ENCODE results near the gene XKR8.

Gene XKR8

GRCh38 chr1:27956761-27957160 lies 3.0 kb upstream of the XKR8 start:
- DNase-seq, result no peak

GRCh38 chr1:27957655-27958054 lies 2.1 kb upstream of the XKR8 start:
- no peak for DNase-seq

GRCh38 chr1:27958513-27958912 lies 1.3 kb upstream of the XKR8 start:
- no peak for DNase-seq

GRCh38 chr1:27960762-27961645 lies 1.2 kb downstream of the XKR8 start:
- no peak for DNase-seq

- no peak for DNase-seq
These were observed 2.0 kb downstream of the XKR8 start for GRCh38 chr1:27961646-27962221.

- DNase-seq, result no peak
These were observed 3.6 kb downstream of the XKR8 start for GRCh38 chr1:27963393-27963792.

GRCh38 chr1:27966402-27967105 lies 6.8 kb downstream of the XKR8 start:
- no peak for DNase-seq

- DNase-seq, result no peak
These were observed 7.5 kb downstream of the XKR8 start for GRCh38 chr1:27967106-27967883.

GRCh38 chr1:27967884-27968466 lies 8.2 kb downstream of the XKR8 start:
- no peak for DNase-seq

GRCh38 chr1:27968692-27969091 lies 8.9 kb downstream of the XKR8 start:
- DNase-seq, result no peak

- DNase-seq, result no peak
These were observed 10.6 kb downstream of the XKR8 start for GRCh38 chr1:27970401-27970800.

- DNase-seq, result no peak
These were observed 11.9 kb downstream of the XKR8 start for GRCh38 chr1:27971674-27972073.

- DNase-seq, result no peak
These were observed 12.4 kb downstream of the XKR8 start for GRCh38 chr1:27972141-27972540.

- peak; percentile 30 for DNase-seq
These were observed 14.1 kb downstream of the XKR8 start for GRCh38 chr1:27973771-27974416.

GRCh38 chr1:27974417-27974781 lies 14.6 kb downstream of the XKR8 start:
- no peak for DNase-seq

- DNase-seq, result no peak
These were observed 19.5 kb downstream of the XKR8 start for GRCh38 chr1:27979151-27979858.

- DNase-seq, result no peak
These were observed 20.1 kb downstream of the XKR8 start for GRCh38 chr1:27979859-27980201.

- DNase-seq, result no peak
These were observed 20.6 kb downstream of the XKR8 start for GRCh38 chr1:27980216-27980845.

- peak; percentile 44 for DNase-seq
These were observed 21.4 kb downstream of the XKR8 start for GRCh38 chr1:27981145-27981544.

GRCh38 chr1:27990920-27991537 lies 31.3 kb downstream of the XKR8 start:
- DNase-seq, result no peak

GRCh38 chr1:27992276-27992675 lies 32.5 kb downstream of the XKR8 start:
- no peak for DNase-seq

All from right hindlimb (tissue), 1 donor.